Activated T-cell treated with anti-CD3 and anti-CD28 coated beads for 24 hours (primary cell): ENCODE measurements around the gene NQO1.

Experiments used
- DNase-seq: peaks from one replicate; pipeline ENCODE4 v3.0.0-alpha.2; 2020; ENCODE audit warnings: low read depth

Gene NQO1

DNA sequence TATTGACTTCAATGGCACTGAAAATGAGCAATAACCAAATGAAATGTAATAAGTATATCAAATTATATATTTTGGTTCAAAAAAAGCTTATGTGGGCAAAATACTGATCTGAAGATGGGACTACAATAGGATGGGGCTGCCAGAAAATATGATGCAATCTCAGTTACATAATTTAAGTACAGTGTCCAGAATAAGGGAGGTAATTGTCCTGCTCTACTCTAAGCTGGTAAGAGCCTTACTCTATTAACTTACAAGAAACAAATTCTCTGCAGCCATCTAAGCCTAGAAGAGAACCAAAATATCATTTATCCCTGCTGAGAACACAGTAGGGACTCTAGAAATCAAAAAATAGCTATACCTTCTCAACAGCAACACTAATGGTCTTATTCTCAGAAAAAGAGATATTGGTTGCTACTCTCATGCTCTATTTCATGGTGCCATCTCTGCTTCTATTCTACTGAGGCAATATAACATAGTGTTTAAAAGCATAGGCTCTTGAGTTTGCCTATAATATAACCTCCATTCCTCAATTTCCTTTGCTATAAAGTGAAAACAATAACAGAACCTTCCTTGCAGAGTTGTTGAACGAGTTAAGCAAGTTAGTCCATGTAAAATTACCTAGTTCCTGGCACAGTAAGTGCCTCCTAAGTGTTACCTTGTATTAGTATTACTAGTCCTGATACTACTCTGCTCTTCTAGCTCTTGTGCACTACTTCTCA, 19.9 kb downstream of the NQO1 start:
- no peak for DNase-seq

GRCh38 chr16:69703638-69704037, 22.7 kb downstream of the NQO1 start:
- no peak for DNase-seq

- no peak for DNase-seq
Measured at GRCh38 chr16:69701866-69702265, 24.5 kb downstream of the NQO1 start.

- no peak for DNase-seq
Measured at GRCh38 chr16:69701452-69701851, 24.9 kb downstream of the NQO1 start.

DNA sequence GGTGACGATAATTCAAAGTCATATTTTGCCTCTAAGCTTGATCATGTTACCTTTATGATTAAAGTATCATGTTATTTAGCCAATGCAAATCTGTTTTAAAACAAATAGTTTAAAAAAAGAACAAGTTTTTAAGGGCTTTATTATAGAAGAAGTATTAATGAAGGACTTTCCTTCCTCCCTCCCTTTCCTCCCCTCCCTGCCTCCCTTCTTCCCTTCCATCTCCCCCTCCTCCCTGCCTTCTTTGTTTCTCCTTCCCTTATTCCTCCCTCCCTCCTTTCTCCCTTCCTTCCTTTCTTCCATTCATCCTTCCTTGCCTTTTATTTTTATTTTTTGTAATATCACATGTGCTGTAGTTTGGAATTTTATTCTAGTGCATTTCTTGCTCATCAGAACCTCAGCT, 26.4 kb downstream of the NQO1 start:
- DNase-seq: no peak

DNA sequence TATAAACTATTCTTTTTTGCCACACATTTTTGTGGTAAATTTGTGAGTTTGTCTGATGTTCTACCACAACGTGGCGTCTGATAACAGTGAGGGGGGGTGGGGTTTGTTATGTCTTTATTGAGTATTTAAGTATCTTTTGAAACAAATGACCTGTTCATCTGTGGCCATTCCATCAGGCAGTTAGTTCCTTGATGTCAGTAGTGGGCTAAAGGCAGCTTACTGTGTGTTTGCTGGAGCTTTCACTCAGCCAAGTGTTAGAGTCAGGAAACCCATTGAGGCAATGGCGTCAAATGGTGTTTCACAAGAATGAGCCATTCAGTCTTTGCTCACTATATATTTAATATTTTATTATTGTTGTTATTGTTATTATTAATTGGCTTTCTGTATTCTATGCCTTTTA, 28.0 kb downstream of the NQO1 start:
- no peak for DNase-seq

GRCh38 chr16:69693916-69694315, 32.4 kb downstream of the NQO1 start:
- DNase-seq: no peak

GRCh38 chr16:69691980-69692911, 34.1 kb downstream of the NQO1 start:
- DNase-seq: no peak

GRCh38 chr16:69688589-69688988, 37.8 kb downstream of the NQO1 start:
- no peak for DNase-seq

DNA sequence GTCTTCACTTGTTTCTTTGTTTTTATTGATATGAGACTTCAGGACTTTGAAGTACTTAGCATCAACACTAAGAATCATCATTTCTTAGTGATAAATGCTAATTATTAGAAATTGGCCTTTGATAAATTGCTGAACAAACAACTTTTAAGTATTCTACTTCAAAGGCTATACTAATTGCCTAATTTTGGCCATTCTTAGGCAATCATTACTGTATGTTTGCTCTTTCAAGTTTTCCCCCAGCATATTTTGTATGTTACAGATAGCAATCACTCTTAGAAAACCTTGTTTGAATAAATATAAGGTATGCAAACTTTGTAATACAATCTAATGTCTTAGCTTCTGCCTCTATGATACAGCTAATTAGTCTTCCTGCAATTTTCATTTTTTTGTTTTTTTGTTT, 46.0 kb downstream of the NQO1 start:
- no peak for DNase-seq

DNA sequence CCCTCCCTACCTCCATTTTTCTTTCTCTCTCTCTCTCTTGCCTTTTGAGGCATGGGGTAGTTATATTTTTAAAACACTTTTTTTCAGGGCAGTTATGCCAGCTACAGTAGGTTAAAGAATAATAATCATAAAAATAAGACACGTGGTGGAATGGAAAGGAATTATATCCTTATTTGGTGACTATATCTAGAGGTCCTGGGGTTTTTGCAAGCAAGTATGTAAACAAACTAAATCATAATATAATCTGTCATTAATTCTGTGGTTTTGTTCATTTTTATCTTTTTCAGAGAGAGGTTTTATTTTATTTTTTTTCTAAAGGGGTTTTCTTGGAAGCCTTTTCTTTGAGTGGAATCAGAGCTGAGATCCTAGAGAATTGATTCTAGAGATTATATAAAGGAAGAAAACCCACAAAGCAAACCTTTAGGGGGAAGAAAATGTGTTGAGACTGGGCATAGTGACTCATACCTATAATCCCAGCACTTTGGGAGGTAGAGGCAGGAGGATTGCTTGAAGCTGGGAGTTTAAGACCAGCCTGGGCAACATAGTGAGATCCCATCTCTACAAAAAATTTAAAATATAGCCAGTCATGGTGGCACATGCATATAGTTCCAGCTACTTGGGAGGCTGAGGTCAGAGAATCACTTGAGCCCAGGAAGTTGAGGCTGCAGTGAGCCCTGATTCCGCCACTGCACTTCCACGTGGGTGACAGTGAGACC, 53.2 kb downstream of the NQO1 start:
- no peak for DNase-seq

- DNase-seq: no peak
Measured at GRCh38 chr16:69672315-69672997, 53.9 kb downstream of the NQO1 start.

DNA sequence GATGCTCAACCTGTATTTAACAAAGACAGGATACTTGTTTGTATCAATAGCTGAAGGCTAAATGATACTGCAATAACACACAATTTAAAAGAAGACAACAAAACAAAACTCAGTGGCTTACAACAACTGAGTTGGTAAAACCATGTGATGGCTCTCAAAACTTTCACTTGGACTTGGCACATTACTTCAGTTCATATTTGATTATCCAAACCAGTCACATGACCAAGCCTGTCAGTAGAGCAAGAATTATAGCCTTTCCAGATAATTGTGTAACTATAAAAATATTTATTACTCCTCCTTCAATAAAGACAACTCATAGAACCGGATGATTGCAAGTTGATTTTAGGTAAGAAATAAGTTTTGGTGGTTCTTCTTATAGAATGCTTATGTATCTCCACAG, 56.8 kb downstream of the NQO1 start:
- no peak for DNase-seq

DNA sequence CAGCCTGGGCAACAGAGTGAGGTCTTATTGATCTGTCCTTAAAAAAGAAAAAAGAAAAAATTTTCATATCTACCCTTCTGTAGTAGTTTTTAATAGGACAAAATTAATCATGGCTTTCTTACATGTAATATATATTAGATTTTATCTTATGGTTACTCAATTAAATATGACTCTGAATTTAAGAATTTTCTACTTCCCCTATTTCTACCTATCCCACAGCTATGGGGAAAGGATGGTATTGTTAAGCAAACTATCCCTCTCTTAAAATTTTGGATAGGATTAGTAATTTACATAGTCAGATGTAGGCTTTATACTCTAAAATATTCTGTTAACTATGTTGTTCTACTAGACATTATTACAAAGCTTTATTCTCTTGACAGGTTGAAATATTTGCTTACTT, 62.5 kb downstream of the NQO1 start:
- no peak for DNase-seq

- no peak for DNase-seq
Measured at GRCh38 chr16:69662901-69663300, 63.5 kb downstream of the NQO1 start.

GRCh38 chr16:69660166-69660565, 66.2 kb downstream of the NQO1 start:
- no peak for DNase-seq
